Ishikawa (cell line): ENCODE measurements around the gene RTL5.

Experiments
- CEBPB ChIP-seq: IDR thresholded peaks from 2 replicates; pipeline ENCODE4 v1.6.1; 2012
- EGR1 ChIP-seq: IDR thresholded peaks from 2 replicates; pipeline ENCODE4 v1.6.1; 2012
- EP300 ChIP-seq: IDR thresholded peaks from 2 replicates; pipeline ENCODE4 v1.6.1; 2012; ENCODE audit warnings: borderline replicate concordance
- FOXM1 ChIP-seq: IDR thresholded peaks from 2 replicates; pipeline ENCODE4 v1.6.1; 2012; ENCODE audit warnings: low read depth, borderline replicate concordance
- MAX ChIP-seq: IDR thresholded peaks from 2 replicates; pipeline ENCODE4 v1.6.1; 2012
- NFIC ChIP-seq: IDR thresholded peaks from 2 replicates; pipeline ENCODE4 v1.6.1; 2012
- RAD21 ChIP-seq: IDR thresholded peaks from 2 replicates; pipeline ENCODE4 v1.6.1; 2012; ENCODE audit warnings: low read depth
- TAF1 ChIP-seq: IDR thresholded peaks from 2 replicates; pipeline ENCODE4 v1.6.1; 2012; ENCODE audit warnings: low read depth, mild to moderate bottlenecking
- TEAD4 ChIP-seq: IDR thresholded peaks from 2 replicates; pipeline ENCODE4 v1.6.1; 2012
- USF1 ChIP-seq: IDR thresholded peaks from 2 replicates; pipeline ENCODE4 v1.6.1; 2012
- YY1 ChIP-seq: IDR thresholded peaks from 2 replicates; pipeline ENCODE4 v1.6.1; 2012; ENCODE audit warnings: low read depth
- TF ChIP-seq, protein P1 (sequence below): IDR thresholded peaks from 2 replicates; pipeline ENCODE4 v1.6.1; 2012; ENCODE audit warnings: low read depth, mild to moderate bottlenecking

GRCh38 chrX:72102126-72102525 lies 29.6 kb downstream of the RTL5 start:
- TF ChIP-seq, protein P1, sequence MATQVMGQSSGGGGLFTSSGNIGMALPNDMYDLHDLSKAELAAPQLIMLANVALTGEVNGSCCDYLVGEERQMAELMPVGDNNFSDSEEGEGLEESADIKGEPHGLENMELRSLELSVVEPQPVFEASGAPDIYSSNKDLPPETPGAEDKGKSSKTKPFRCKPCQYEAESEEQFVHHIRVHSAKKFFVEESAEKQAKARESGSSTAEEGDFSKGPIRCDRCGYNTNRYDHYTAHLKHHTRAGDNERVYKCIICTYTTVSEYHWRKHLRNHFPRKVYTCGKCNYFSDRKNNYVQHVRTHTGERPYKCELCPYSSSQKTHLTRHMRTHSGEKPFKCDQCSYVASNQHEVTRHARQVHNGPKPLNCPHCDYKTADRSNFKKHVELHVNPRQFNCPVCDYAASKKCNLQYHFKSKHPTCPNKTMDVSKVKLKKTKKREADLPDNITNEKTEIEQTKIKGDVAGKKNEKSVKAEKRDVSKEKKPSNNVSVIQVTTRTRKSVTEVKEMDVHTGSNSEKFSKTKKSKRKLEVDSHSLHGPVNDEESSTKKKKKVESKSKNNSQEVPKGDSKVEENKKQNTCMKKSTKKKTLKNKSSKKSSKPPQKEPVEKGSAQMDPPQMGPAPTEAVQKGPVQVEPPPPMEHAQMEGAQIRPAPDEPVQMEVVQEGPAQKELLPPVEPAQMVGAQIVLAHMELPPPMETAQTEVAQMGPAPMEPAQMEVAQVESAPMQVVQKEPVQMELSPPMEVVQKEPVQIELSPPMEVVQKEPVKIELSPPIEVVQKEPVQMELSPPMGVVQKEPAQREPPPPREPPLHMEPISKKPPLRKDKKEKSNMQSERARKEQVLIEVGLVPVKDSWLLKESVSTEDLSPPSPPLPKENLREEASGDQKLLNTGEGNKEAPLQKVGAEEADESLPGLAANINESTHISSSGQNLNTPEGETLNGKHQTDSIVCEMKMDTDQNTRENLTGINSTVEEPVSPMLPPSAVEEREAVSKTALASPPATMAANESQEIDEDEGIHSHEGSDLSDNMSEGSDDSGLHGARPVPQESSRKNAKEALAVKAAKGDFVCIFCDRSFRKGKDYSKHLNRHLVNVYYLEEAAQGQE: no peak
- TF ChIP-seq EP300: no peak
- no peak for TF ChIP-seq FOXM1
- no peak for TF ChIP-seq EGR1
- TF ChIP-seq TAF1: no peak
- TF ChIP-seq YY1: no peak
- no peak for TF ChIP-seq NFIC
- no peak for TF ChIP-seq CEBPB
- TF ChIP-seq USF1: no peak
- TF ChIP-seq MAX: no peak
- no peak for TF ChIP-seq RAD21
- TF ChIP-seq TEAD4: no peak
